GM21447 (cell line): ENCODE data around the gene CCSER1.
"Not testable (repeated sequence)": the region's sequence is repeated elsewhere in the genome, so short reads cannot be mapped to it uniquely, and the experiment has no call there.

ENCODE experiments used
- ATAC-seq: cut with Tn5 transposase; IDR thresholded peaks from one replicate; pipeline ENCODE4 v1.9.1; 2021; ENCODE audit not compliant: unreplicated experiment

The CCSER1 gene

GRCh38 chr4:90889171-90889570, 762.0 kb downstream of the CCSER1 start:
- no peak for ATAC-seq

GRCh38 chr4:90903413-90903812, 776.2 kb downstream of the CCSER1 start:
- ATAC-seq: not testable (repeated sequence)

GRCh38 chr4:90904021-90904420, 776.8 kb downstream of the CCSER1 start:
- ATAC-seq: no peak

GRCh38 chr4:90906239-90906638, 779.0 kb downstream of the CCSER1 start:
- no peak for ATAC-seq

- ATAC-seq: not testable (repeated sequence)
These were observed 784.7 kb downstream of the CCSER1 start for GRCh38 chr4:90911724-90912434.

GRCh38 chr4:90922174-90922573, 795.0 kb downstream of the CCSER1 start:
- ATAC-seq: no peak

GRCh38 chr4:90926957-90927356, 799.8 kb downstream of the CCSER1 start:
- ATAC-seq: no peak

GRCh38 chr4:90943311-90943710, 816.1 kb downstream of the CCSER1 start:
- no peak for ATAC-seq

- ATAC-seq: no peak
These were observed 819.8 kb downstream of the CCSER1 start for GRCh38 chr4:90946945-90947344.

GRCh38 chr4:90950385-90950841, 823.2 kb downstream of the CCSER1 start:
- no peak for ATAC-seq

GRCh38 chr4:90951037-90951436, 823.8 kb downstream of the CCSER1 start:
- ATAC-seq: no peak

- no peak for ATAC-seq
These were observed 831.2 kb downstream of the CCSER1 start for GRCh38 chr4:90958256-90958895.

- no peak for ATAC-seq
These were observed 833.2 kb downstream of the CCSER1 start for GRCh38 chr4:90960433-90960832.

GRCh38 chr4:90960840-90961239, 833.6 kb downstream of the CCSER1 start:
- ATAC-seq: no peak

- ATAC-seq: no peak
These were observed 842.8 kb downstream of the CCSER1 start for GRCh38 chr4:90970021-90970420.

- ATAC-seq: no peak
These were observed 850.5 kb downstream of the CCSER1 start for GRCh38 chr4:90977726-90978125.

GRCh38 chr4:90979556-90979955, 852.4 kb downstream of the CCSER1 start:
- no peak for ATAC-seq

GRCh38 chr4:90982813-90983212, 855.6 kb downstream of the CCSER1 start:
- no peak for ATAC-seq

GRCh38 chr4:90990284-90990683, 863.1 kb downstream of the CCSER1 start:
- no peak for ATAC-seq

GRCh38 chr4:90992213-90992612, 865.0 kb downstream of the CCSER1 start:
- ATAC-seq: no peak

- ATAC-seq: no peak
These were observed 867.8 kb downstream of the CCSER1 start for GRCh38 chr4:90994851-90995574.

- no peak for ATAC-seq
These were observed 868.8 kb downstream of the CCSER1 start for GRCh38 chr4:90995996-90996395.
